Thoracic aorta (tissue), 2 donors: ENCODE data around the gene TDRD12. TPM values are rescaled to one million over a fixed set of nuclear protein-coding genes. Genes with fewer than 3 reads are reported as not detected.
"Not testable (repeated sequence)": the region's sequence is repeated elsewhere in the genome, so short reads cannot be mapped to it uniquely, and the experiment has no call there.

Experiments
- ATAC-seq: fragments of 150-250 bp; one replicate; pipeline ENCODE4 v1.8.0; 2017; ENCODE audit warnings: low read depth; ENCODE audit not compliant: insufficient number of reproducible peaks, low FRiP score
- DNase-seq: peaks from one replicate; pipeline ENCODE4 v3.0.0-alpha.2; 2020; ENCODE audit warnings: low spot score
- H3K27ac ChIP-seq, 2 donors: fragments of 200-600 bp; sonication (generic); 1 replicate in 1 of 2; 2 replicates in 1 of 2; pipeline ENCODE4 v1.5.1; 2016; ENCODE audit warnings: mild to moderate bottlenecking in 2 of 2, moderate library complexity in 2 of 2
- H3K27me3 ChIP-seq: fragments of 200-600 bp; sonication (generic); replicated peaks from 2 replicates; pipeline ENCODE4 v1.6.0; 2016; ENCODE audit warnings: mild to moderate bottlenecking; ENCODE audit not compliant: insufficient read depth
- H3K36me3 ChIP-seq: fragments of 200-600 bp; sonication (generic); one replicate; pipeline ENCODE4 v1.5.1; 2016
- H3K4me1 ChIP-seq, 2 donors: fragments of 200-600 bp; sonication (generic); 1 replicate in 1 of 2; 2 replicates in 1 of 2; pipeline versions ENCODE4 v1.5.1 to v1.6.0; 2016; ENCODE audit warnings: low read depth in 2 of 2, mild to moderate bottlenecking in 1 of 2; ENCODE audit not compliant: control insufficient read depth in 1 of 2
- H3K4me3 ChIP-seq: fragments of 200-600 bp; sonication (generic); 2 replicates; pipeline ENCODE4 v1.5.1; 2016; ENCODE audit warnings: mild to moderate bottlenecking
- H3K9me3 ChIP-seq: fragments of 200-600 bp; sonication (generic); 2 replicates; pipeline ENCODE4 v1.5.1; 2016
- total RNA-seq, 2 donors: library from RNA; depleted of rRNA; stranded (reverse); fragments of >200 nt; gene quantifications; one replicate each; pipeline versions ENCODE4 v1.1.0 to v1.2.3, GENCODE V29; 2016
- TF ChIP-seq, protein P1 (sequence below): fragments of 200-600 bp; sonication (generic); IDR thresholded peaks from one replicate; pipeline ENCODE4 v1.5.1; 2019; ENCODE audit warnings: antibody characterized with exemption

TDRD12 gene
- total RNA-seq, 2 donors from 2014 or later, result not detected

DNA sequence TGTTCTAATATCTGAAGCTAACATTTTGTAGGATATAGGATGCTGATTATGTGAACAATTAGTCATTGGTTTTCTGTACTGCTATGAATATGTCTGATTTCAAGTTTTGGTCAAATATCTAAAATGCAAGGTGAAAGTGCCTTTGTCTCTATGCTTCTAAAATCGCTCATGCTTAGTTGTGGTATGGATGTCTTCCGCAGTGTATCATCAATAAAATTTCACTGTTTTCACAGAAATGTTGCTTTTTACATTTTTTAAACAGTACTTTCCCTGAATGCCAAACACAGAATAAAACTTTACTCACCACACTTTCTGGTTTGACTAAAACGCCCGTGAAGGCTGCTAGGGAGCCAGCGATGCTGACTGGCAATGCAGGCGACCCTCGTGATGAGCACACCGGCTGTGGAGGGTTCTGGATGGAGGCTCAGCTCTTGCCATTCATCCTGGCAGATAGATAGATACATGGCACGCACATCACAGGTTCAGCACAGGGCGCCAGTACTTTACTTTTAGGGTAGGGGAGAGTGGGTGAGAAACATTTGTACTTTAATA is 109.9 kb downstream of the TDRD12 start:
- TF ChIP-seq, protein P1, sequence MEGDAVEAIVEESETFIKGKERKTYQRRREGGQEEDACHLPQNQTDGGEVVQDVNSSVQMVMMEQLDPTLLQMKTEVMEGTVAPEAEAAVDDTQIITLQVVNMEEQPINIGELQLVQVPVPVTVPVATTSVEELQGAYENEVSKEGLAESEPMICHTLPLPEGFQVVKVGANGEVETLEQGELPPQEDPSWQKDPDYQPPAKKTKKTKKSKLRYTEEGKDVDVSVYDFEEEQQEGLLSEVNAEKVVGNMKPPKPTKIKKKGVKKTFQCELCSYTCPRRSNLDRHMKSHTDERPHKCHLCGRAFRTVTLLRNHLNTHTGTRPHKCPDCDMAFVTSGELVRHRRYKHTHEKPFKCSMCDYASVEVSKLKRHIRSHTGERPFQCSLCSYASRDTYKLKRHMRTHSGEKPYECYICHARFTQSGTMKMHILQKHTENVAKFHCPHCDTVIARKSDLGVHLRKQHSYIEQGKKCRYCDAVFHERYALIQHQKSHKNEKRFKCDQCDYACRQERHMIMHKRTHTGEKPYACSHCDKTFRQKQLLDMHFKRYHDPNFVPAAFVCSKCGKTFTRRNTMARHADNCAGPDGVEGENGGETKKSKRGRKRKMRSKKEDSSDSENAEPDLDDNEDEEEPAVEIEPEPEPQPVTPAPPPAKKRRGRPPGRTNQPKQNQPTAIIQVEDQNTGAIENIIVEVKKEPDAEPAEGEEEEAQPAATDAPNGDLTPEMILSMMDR, result no peak
- Histone ChIP-seq H3K9me3 (no peaks in the 10 kb centered on the region), H3K4me3 (no peak overlapping the region), H3K27me3 (no peaks in the 10 kb centered on the region), H3K4me1 (no peaks in the 10 kb centered on the region), H3K27ac (no peak overlapping the region), H3K36me3 (no peaks in the 10 kb centered on the region)
- no peak for ATAC-seq
- DNase-seq, result no peak

DNA sequence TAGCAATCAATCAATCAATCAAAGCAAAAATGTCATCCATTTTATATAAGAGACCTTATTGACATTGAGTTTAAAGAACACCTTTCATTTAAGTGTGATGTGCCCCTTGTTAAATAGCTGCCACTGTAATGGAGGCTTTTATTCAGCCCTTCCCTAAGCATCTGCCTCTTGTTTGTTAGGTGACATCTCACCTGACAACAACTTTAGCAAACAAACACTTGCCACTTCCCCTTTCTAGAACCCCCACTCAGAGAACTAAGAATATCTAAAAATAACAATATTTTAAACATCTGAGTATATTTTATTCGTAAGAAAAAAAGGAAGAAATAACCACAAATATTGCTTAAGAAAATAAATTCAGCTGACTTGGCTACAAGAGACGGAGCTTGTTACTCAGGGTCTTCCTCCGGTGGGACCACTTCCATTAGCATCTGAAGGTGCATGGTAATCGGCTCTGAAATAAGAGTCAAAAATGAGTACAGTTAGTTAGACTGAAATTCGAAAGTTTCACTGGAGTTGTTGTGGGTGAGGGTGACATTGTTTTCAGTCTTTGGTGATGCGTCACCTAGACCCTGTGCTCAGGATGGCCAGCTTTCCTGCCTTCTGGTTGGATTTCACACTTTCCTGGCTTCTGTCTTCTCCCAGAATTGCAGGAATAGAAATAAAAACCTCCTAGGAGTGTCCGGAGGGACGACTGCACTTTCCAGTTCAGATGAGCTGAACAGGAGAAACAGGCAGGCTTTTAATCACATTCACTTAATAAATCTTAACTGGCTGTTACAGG is 110.9 kb downstream of the TDRD12 start:
- TF ChIP-seq, protein P1, result no peak
- DNase-seq (no peak), ATAC-seq (no peak)
- Histone ChIP-seq H3K36me3 (no peaks in the 10 kb centered on the region), H3K9me3 (no peaks in the 10 kb centered on the region), H3K4me1 (no peaks in the 10 kb centered on the region), H3K4me3 (no peak overlapping the region), H3K27me3 (no peaks in the 10 kb centered on the region), H3K27ac (no peak overlapping the region)

DNA sequence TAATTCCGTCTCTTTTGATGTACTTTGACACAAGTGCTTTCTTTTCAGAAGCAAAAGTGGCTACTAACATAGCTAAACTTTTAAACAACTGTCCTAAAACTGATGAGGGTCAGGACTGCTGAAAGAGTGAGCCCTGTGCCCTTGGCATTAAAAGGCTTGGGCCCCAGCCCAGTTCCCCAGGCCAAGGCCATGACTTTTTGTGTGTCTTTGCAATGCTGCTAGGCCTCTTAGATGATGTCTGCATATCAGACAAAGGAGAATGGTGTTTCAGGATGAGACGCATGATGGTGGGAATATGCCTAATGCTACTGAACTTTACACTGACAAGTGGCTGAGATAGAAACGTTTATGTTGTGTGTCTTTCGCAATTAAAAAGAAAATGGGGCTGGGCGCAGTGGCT is 112.0 kb downstream of the TDRD12 start:
- H3K9me3 ChIP-seq, result no peaks in the 10 kb centered on the region
- TF ChIP-seq, protein P1, result no peak
- no peak for ATAC-seq
- no peaks in the 10 kb centered on the region for H3K4me1 ChIP-seq
- H3K27me3 ChIP-seq, result no peaks in the 10 kb centered on the region
- no peak for DNase-seq
- no peak overlapping the region for H3K27ac ChIP-seq
- no peak overlapping the region for H3K4me3 ChIP-seq
- no peaks in the 10 kb centered on the region for H3K36me3 ChIP-seq

DNA sequence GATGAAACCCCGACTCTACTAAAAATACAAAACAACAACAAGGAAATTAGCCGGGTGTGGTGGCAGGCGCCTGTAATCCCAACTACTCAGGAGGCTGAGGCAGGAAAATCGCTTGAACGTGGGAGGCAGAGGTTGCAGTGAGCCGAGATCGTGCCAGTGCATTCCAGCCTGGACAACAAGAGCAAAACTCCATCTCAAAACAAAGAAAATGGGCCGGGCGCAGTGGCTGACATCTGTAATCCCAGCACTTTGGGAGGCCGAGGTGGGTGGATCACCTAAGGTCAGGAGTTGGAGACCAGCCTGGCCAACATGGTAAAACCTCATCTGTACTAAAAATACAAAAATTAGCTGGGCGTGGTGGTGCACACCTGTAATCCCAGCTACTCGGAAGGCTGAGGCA is 112.5 kb downstream of the TDRD12 start:
- H3K27me3 ChIP-seq, DNase-seq, H3K4me3 ChIP-seq, ATAC-seq, H3K4me1 ChIP-seq, H3K9me3 ChIP-seq, H3K27ac ChIP-seq, H3K36me3 ChIP-seq: not testable (repeated sequence)

DNA sequence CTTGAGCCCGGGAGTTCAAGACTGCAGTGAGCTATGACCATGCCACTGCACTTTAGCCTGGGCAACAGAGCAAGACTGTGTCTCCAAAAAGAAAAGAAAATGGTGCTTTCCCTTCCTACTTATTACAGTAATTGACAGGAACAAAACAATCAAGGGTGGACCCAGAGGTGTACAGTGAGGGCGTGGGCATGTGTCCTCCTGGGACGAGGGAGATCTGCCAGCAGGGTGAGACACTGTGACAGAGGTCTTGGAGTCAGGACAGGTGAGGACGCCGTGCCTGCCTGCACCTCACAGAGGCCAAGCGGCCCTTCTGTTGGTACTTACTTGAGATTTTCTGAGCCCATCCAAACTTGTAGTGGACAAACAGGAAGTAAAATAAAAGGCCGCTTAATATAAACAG is 113.3 kb downstream of the TDRD12 start:
- DNase-seq, H3K27me3 ChIP-seq, H3K27ac ChIP-seq, H3K4me1 ChIP-seq, H3K36me3 ChIP-seq, H3K4me3 ChIP-seq, ATAC-seq, H3K9me3 ChIP-seq: not testable (repeated sequence)

DNA sequence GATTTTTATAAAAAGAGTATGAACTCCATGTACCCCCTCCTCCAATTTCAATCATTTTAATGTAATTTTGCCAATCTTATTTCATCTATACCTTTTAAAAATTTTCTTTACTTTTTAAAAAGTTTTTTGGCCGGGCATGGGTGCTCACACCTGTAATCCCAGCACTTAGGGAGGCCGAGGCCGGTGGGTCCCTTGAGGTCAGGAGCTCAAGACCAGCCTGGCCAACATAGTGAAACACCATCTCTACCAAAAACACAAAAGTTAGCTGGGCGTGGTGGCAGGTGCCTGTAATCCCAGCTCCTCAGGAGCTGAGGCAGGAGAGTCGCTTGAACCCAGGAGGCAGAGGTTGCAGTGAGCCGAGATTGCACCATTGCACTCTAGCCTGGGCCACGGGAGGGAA is 113.8 kb downstream of the TDRD12 start:
- H3K4me3 ChIP-seq, H3K27me3 ChIP-seq, H3K4me1 ChIP-seq, ATAC-seq, H3K36me3 ChIP-seq, H3K27ac ChIP-seq, H3K9me3 ChIP-seq, DNase-seq: not testable (repeated sequence)
